HEK293T (cell line): ENCODE results near the gene S1PR4.

Experiments used
- FOXA1 ChIP-seq: fragments of 450-650 bp; IDR thresholded peaks from 2 replicates; pipeline ENCODE4 v1.6.1; 2016; ENCODE audit warnings: mild to moderate bottlenecking
- ZNF384 ChIP-seq: fragments of 450-650 bp; IDR thresholded peaks from 2 replicates; pipeline ENCODE4 v1.6.1; 2016

GRCh38 chr19:3178377-3178972 lies at the start of gene S1PR4:
- no peak for TF ChIP-seq FOXA1
- no peak for TF ChIP-seq ZNF384
